Fibroblast of the conjunctiva (primary cell): Measurements from ENCODE around the gene LIN52.
A peak's percentile ranks its signal among the peaks of the same experiment; 100 is the strongest.

Experiments used
- DNase-seq: peaks from one replicate; pipeline ENCODE4 v3.0.0-alpha.2; 2010; ENCODE audit warnings: low read depth

Gene LIN52

GRCh38 chr14:74084277-74085046 is at the start of gene LIN52, which contains the start of gene ALDH6A1:
Gene LIN52 (plus strand): TSS chr14:74084956. CDS start chr14:74084975, 19 bp downstream.
Gene ALDH6A1 (minus strand): TSS chr14:74084453. CDS start chr14:74084394, 59 bp downstream.
- DNase-seq, result peak; percentile 100

GRCh38 chr14:74035556-74035955 is 49.2 kb upstream of the LIN52 start:
- no peak for DNase-seq

- peak; percentile 34 for DNase-seq
Measured at GRCh38 chr14:74038020-74038859, 46.5 kb upstream of the LIN52 start.

GRCh38 chr14:74042296-74042695 is 42.5 kb upstream of the LIN52 start:
- no peak for DNase-seq

- no peak for DNase-seq
Measured at GRCh38 chr14:74045522-74045921, 39.2 kb upstream of the LIN52 start.

- no peak for DNase-seq
Measured at GRCh38 chr14:74048281-74048680, 36.5 kb upstream of the LIN52 start.

- DNase-seq, result no peak
Measured at GRCh38 chr14:74049876-74050495, 34.8 kb upstream of the LIN52 start.

- DNase-seq, result no peak
Measured at GRCh38 chr14:74062809-74063150, 22.0 kb upstream of the LIN52 start.

- no peak for DNase-seq
Measured at GRCh38 chr14:74064426-74064825, 20.3 kb upstream of the LIN52 start.

- no peak for DNase-seq
Measured at GRCh38 chr14:74064883-74065282, 19.9 kb upstream of the LIN52 start.

GRCh38 chr14:74065746-74066575 is 18.8 kb upstream of the LIN52 start:
- no peak for DNase-seq

- no peak for DNase-seq
Measured at GRCh38 chr14:74077401-74077800, 7.4 kb upstream of the LIN52 start.

- no peak for DNase-seq
Measured at GRCh38 chr14:74080820-74081460, 3.8 kb upstream of the LIN52 start.

GRCh38 chr14:74081491-74081890 is 3.3 kb upstream of the LIN52 start:
- DNase-seq, result no peak

GRCh38 chr14:74083161-74083560 is 1.6 kb upstream of the LIN52 start:
- DNase-seq, result no peak

- no peak for DNase-seq
Measured at GRCh38 chr14:74083784-74084276, 926 bp upstream of the LIN52 start.

- no peak for DNase-seq
Measured at GRCh38 chr14:74085047-74085637, 386 bp downstream of the LIN52 start.

GRCh38 chr14:74085828-74086227 is 1.1 kb downstream of the LIN52 start:
- DNase-seq, result no peak

- DNase-seq, result no peak
Measured at GRCh38 chr14:74089251-74090020, 4.7 kb downstream of the LIN52 start.

- no peak for DNase-seq
Measured at GRCh38 chr14:74105381-74105780, 20.6 kb downstream of the LIN52 start.
